VCaP (cell line): ENCODE data around the gene GSTK1.
"Not testable (repeated sequence)": the region's sequence is repeated elsewhere in the genome, so short reads cannot be mapped to it uniquely, and the experiment has no call there.

Experiments
- H3K27ac ChIP-seq: fragments of 450-650 bp; 2 replicates; pipeline ENCODE4 v1.5.1; 2017
- TF ChIP-seq, protein P1 (sequence below): fragments of 450-650 bp; conservative IDR thresholded peaks from 2 replicates; pipeline ENCODE4 v1.5.1; 2017; ENCODE audit warnings: mild to moderate bottlenecking, moderate library complexity

Gene GSTK1

DNA sequence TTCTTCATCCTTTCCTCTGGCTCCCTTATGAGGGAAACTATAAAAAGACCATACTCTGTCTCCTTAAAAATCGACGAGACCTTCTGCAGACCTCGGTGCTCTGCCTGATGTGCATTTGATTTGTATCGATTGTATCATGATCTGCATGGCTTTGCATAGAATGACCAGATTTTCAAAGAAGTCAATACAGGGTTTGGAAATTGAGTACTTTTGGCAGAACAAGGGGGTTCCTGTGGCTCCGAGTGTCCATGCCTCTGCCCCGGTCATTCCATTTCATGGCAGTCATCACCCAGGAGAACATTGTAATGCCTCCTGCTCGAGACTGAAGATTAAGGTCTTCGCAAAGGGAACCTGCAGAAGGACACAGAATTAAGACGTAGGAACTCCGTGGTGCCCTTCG, 25.6 kb downstream of the GSTK1 start:
- TF ChIP-seq, protein P1, sequence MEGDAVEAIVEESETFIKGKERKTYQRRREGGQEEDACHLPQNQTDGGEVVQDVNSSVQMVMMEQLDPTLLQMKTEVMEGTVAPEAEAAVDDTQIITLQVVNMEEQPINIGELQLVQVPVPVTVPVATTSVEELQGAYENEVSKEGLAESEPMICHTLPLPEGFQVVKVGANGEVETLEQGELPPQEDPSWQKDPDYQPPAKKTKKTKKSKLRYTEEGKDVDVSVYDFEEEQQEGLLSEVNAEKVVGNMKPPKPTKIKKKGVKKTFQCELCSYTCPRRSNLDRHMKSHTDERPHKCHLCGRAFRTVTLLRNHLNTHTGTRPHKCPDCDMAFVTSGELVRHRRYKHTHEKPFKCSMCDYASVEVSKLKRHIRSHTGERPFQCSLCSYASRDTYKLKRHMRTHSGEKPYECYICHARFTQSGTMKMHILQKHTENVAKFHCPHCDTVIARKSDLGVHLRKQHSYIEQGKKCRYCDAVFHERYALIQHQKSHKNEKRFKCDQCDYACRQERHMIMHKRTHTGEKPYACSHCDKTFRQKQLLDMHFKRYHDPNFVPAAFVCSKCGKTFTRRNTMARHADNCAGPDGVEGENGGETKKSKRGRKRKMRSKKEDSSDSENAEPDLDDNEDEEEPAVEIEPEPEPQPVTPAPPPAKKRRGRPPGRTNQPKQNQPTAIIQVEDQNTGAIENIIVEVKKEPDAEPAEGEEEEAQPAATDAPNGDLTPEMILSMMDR: no peak

GRCh38 chr7:143289421-143289820, 26.2 kb downstream of the GSTK1 start:
- peak overlapping the region; percentile 94; the same call in 1 of the 2 replicates for H3K27ac ChIP-seq
- TF ChIP-seq, protein P1: no peak

More for the DNA sequence above, 25.6 kb downstream of the GSTK1 start:
- peak overlapping the region; percentile 94 for H3K27ac ChIP-seq

DNA sequence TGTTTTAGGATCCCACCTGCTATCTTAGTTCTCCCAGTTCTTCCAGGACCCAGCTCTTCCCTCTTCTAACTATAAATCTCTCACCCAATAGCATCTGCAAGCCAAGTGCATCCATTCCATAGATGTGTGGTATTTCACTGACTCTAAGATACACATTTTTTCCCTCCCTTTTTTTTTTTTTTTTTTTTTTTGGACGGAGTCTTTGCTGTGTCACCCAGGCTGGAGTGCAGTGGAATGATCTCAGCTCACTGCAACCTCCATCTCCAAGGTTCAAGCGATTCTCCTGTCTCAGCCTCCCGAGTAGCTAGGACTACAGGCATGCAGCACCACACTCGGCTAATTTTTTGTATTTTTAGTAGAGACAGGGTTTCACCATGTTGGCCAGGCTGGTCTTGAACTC, 26.6 kb downstream of the GSTK1 start:
- H3K27ac ChIP-seq: not testable (repeated sequence)

GRCh38 chr7:143290293-143290692, 27.1 kb downstream of the GSTK1 start:
- H3K27ac ChIP-seq: no peak overlapping the region
- TF ChIP-seq, protein P1: no peak

DNA sequence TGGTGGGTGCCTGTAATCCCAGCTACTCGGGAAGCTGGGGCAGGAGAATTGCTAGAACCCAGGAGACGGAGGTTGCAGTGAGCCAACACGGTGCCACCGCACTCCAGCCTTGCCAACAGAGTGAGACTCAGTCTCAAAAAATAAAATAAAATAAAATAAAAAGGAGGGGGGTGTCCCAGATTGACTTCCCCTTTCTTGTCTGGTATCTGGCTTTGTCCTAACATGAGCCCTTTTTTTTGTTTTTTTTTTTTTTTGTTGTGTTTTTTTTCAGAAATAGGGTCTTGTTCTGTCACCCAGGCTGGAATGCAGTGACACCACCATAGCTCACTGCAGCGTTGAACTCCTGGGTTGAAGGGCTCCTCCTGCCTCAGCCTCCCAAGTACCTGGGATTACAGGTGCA, 29.6 kb downstream of the GSTK1 start:
- no peak overlapping the region for H3K27ac ChIP-seq
- TF ChIP-seq, protein P1: no peak

- H3K27ac ChIP-seq: no peak overlapping the region
Measured at GRCh38 chr7:143295870-143296269, 32.6 kb downstream of the GSTK1 start.

GRCh38 chr7:143296686-143297085, 33.4 kb downstream of the GSTK1 start:
- TF ChIP-seq, protein P1: no peak
- no peak overlapping the region for H3K27ac ChIP-seq

More at GRCh38 chr7:143295870-143296269, 32.6 kb downstream of the GSTK1 start:
- TF ChIP-seq, protein P1: no peak

GRCh38 chr7:143299346-143299745, 36.1 kb downstream of the GSTK1 start:
- peak overlapping the region; percentile 70 for H3K27ac ChIP-seq
- TF ChIP-seq, protein P1: no peak
